Daoy (cell line): ENCODE measurements around the gene ZNF226. TPM values are rescaled to one million over a fixed set of nuclear protein-coding genes. Genes with fewer than 3 reads are reported as not detected.
"Not testable (repeated sequence)": the region's sequence is repeated elsewhere in the genome, so short reads cannot be mapped to it uniquely, and the experiment has no call there.

Experiments
- DNase-seq: peaks from one replicate; pipeline ENCODE4 v3.0.0-alpha.2; 2015; ENCODE audit warnings: low read depth
- total RNA-seq: library from RNA; depleted of rRNA; stranded (reverse); fragments of >200 nt; shearing (Covaris generic); gene quantifications from 2 replicates; pipeline ENCODE4 v1.2.3, GENCODE V29; 2014; rRNA removed

Gene ZNF226
- total RNA-seq, 1 experiment from 2014 or later = 8.1 TPM

DNA sequence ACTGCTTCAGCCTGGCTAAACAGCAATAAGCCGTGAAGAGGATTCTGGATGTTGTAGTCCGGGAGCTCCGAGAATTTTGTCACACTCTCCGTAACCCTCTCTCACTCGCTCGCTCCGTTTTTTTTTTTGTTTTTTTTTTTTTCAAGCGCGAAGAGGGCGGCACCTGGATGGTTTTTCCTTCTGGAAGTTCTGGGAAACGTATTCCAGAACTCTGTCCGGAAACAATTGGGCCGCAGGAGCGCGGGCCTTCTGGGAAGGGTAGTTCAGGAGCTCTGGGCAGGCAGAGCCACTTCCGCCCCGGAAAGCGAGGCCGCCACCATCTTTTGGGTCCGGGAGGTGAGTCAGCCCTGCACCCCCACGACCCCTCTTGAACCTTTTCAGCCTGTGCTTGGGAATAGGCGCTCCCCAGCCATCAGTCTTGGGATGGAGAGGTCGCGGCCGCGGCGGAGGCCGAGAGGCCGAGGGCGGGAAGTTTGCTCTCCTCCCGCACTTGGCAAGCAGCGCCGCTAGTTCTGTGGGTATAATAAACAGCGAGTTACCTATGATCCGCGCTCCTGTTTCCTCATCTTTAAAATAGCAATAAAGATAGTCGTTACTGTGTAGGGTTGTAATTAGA is 47.5 kb downstream of the ZNF226 start, which contains the start of gene ZNF227:
TSS of gene ZNF227 (plus strand) at position 283 of the 616 bp plus-strand sequence. CDS start 5,261 bp downstream, outside the sequence.
- DNase-seq = peak; percentile 97

DNA sequence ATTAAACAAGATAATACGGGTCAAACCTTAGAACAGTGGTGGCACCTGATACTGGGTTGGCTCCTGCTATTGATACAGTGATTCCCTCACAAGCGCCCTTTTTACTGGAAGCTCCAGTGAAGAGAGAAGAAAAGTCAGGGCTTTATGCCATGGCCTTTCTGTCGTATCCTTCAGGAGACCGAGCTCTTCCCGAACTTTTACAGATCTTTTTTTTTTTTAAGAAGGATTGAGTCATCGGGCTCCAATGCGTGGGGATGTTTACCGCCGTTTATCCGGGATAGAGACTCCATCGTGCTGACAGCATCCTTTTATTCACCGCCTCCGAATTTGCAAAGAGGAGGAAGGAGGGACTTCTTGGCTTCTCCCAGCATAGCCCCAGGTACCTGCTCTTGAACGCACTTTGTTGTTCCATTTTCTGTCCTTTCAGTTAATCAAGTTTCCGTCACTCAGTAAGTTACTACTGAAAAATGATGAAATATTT is 48.0 kb downstream of the ZNF226 start:
- DNase-seq = peak; percentile 55

DNA sequence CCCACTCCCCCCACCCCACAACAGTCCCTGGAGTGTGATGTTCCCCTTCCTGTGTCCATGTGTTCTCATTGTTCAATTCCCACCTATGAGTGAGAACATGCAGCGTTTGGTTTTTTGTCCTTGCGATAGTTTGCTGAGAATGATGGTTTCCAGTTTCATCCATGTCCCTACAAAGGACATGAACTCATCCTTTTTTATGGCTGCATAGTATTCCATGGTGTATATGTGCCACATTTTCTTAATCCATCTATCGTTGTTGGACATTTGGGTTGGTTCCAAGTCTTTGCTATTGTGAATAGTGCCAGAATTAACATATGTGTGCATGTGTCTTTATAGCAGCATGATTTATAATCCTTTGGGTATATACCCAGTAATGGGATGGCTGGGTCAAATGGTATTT is 55.0 kb downstream of the ZNF226 start:
- not testable (repeated sequence) for DNase-seq

DNA sequence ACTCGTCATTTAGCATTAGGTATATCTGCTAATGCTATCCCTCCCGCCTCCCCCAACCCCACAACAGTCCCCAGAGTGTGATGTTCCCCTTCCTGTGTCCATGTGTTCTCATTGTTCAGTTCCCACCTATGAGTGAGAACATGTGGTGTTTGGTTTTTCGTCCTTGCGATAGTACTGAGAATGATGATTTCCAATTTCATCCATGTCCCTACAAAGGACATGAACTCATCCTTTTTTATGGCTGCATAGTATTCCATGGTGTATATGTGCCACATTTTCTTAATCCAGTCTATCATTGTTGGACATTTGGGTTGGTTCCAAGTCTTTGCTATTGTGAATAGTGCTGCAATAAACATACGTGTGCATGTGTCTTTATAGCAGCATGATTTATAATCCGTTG is 55.9 kb downstream of the ZNF226 start:
- not testable (repeated sequence) for DNase-seq

DNA sequence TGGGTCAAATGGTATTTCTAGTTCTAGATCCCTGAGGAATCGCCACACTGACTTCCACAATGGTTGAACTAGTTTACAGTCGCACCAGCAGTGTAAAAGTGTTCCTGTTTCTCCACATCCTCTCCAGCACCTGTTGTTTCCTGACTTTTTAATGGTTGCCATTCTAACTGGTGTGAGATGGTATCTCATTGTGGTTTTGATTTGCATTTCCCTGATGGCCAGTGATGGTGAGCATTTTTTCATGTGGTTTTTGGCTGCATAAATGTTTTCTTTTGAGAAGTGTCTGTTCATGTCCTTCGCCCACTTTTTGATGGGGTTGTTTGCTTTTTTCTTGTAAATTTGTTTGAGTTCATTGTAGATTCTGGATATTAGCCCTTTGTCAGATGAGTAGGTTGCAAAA is 56.4 kb downstream of the ZNF226 start:
- DNase-seq = not testable (repeated sequence)

Other genes starting within 250 kb of the ZNF226 start
- gene ZNF45, start 229.8 kb upstream of the ZNF226 start, total RNA-seq = 11.3 and 12.6 TPM in 2 replicates
- gene ZNF221, start 213.9 kb upstream of the ZNF226 start, total RNA-seq = 3.0 and 6.3 TPM in 2 replicates
- gene ZNF155, start 180.9 kb upstream of the ZNF226 start, total RNA-seq = 8.0 and 9.0 TPM in 2 replicates
- 3.0 and 4.9 TPM in 2 replicates for gene ZNF230, start 162.1 kb upstream of the ZNF226 start, total RNA-seq
- gene ZNF222, start 139.7 kb upstream of the ZNF226 start, total RNA-seq = 4.3 and 5.5 TPM in 2 replicates
- 2.1 and 5.4 TPM in 2 replicates for gene ZNF223, start 113.1 kb upstream of the ZNF226 start, total RNA-seq
- gene ZNF284, start 92.9 kb upstream of the ZNF226 start, total RNA-seq = 1.7 and 2.3 TPM in 2 replicates
- 10.9 and 11.2 TPM in 2 replicates for gene ZNF224, start 70.7 kb upstream of the ZNF226 start, total RNA-seq
- 4.1 and 4.9 TPM in 2 replicates for gene ZNF225, start 51.7 kb upstream of the ZNF226 start, total RNA-seq
- gene ZNF234, start 23.5 kb upstream of the ZNF226 start, total RNA-seq = 5.0 and 10.3 TPM in 2 replicates
- gene ZNF227, start 47.4 kb downstream of the ZNF226 start, total RNA-seq = 16.1 and 18.7 TPM in 2 replicates
- gene ZNF233, start 94.8 kb downstream of the ZNF226 start, total RNA-seq = 0.12 and 0.29 TPM in 2 replicates
- gene ZNF235, start 139.9 kb downstream of the ZNF226 start, total RNA-seq = 2.0 and 4.8 TPM in 2 replicates
- 4.1 and 5.5 TPM in 2 replicates for gene ZNF112, start 191.6 kb downstream of the ZNF226 start, total RNA-seq
- 1.9 and 3.0 TPM in 2 replicates for gene ZNF285, start 236.5 kb downstream of the ZNF226 start, total RNA-seq